ENCODE data around the gene GPR180. TPM values are rescaled to one million over a fixed set of nuclear protein-coding genes. Genes with fewer than 3 reads are reported as not detected.

Gene GPR180
- polyA plus RNA-seq, 3 donors = 1.0 to 1.1 (median 1.0) TPM

DNA sequence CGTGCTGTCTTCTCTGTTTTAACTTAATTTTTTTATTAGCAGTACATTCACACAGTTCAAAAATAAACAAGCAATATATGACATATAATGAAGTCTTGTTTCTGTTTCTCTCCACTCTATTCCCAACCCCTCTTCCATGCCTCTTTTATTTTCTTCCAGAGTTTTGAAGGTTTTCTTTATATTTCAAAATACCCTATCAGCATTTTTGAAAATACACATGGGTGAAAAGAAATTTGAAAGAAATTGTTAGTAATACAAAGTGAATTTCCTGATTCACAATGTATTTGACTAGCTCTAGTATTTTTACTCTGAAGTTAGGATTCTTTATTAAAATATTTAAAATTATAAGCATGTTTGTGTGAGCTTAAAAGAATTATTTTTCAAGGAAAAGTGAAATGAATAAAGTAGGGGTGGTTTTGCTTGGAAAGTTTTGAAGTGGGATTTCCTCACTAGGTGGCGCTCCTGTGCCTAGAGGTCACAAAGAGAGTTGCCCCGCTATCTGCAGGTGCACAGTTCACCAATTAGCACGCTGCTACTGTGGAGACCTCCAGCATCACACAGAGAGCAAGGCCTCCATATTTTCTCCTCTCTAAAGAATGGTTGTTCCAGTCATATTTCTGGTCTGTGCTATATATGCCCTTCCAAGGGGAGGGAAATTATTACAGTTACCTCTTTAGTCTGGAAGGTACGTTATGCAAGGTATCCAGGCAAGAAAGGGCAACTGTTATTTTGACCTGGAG, 73.1 kb downstream of the GPR180 start:
- no peaks in the 10 kb centered on the region for H3K79me2 ChIP-seq (ENCODE audit: insufficient read depth, low read length)
- Mint-ChIP-seq H3K36me3 (no peaks in the 10 kb centered on the region), H3K4me1 (no peaks in the 10 kb centered on the region), H3K27ac (no peak overlapping the region), H3K27me3 (ENCODE audit: low read depth in 3 of 3) (peaks cover 7 to 22% (median 7%) of the 10 kb centered on the region in 3 donors), H3K9me3 (peaks cover 0 to 4% (median 0%) of the 10 kb centered on the region in 7 donors), H3K4me3 (no peak overlapping the region)
- no peaks in the 10 kb centered on the region for H4K20me1 ChIP-seq (ENCODE audit: insufficient read depth, low read length)
- WGBS (ENCODE audit: insufficient coverage) = no CpG with 5 or more reads among the region's 5 CpGs
- peak in 2 of 3 donors; percentile 10 to 17 for DNase-seq
- no peak overlapping the region for H3K4me2 ChIP-seq (replicated peaks; ENCODE audit: extremely low read depth, low read length, poor library complexity, severe bottlenecking)
- no peaks in the 10 kb centered on the region for H3K36me3 ChIP-seq (replicated peaks in 1 of 2; ENCODE audit: control insufficient read depth in 1 of 2, insufficient read depth in 2 of 2, low read length in 2 of 2)
- no peak overlapping the region for H3K4me3 ChIP-seq (replicated peaks in 1 of 3; ENCODE audit: low read depth in 2 of 3, low read length in 3 of 3)
- TF ChIP-seq, protein P1, sequence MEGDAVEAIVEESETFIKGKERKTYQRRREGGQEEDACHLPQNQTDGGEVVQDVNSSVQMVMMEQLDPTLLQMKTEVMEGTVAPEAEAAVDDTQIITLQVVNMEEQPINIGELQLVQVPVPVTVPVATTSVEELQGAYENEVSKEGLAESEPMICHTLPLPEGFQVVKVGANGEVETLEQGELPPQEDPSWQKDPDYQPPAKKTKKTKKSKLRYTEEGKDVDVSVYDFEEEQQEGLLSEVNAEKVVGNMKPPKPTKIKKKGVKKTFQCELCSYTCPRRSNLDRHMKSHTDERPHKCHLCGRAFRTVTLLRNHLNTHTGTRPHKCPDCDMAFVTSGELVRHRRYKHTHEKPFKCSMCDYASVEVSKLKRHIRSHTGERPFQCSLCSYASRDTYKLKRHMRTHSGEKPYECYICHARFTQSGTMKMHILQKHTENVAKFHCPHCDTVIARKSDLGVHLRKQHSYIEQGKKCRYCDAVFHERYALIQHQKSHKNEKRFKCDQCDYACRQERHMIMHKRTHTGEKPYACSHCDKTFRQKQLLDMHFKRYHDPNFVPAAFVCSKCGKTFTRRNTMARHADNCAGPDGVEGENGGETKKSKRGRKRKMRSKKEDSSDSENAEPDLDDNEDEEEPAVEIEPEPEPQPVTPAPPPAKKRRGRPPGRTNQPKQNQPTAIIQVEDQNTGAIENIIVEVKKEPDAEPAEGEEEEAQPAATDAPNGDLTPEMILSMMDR (IDR thresholded peaks at IDR 0.05) = peak; percentile 82
- intact Hi-C loops (cut with micrococcal nuclease) = no loop called here
- no peaks in the 10 kb centered on the region for H3K9me3 ChIP-seq (replicated peaks in 1 of 2; ENCODE audit: control insufficient read depth in 1 of 2, insufficient read depth in 1 of 2, low read length in 2 of 2)
- no peak overlapping the region for H3K9ac ChIP-seq (ENCODE audit: insufficient read depth, low read length, poor library complexity, severe bottlenecking)
- H3K27ac ChIP-seq (ENCODE audit: low read depth in 1 of 2, low read length in 2 of 2) = no peak overlapping the region
- no peak overlapping the region for H2AFZ ChIP-seq (ENCODE audit: insufficient read depth, low read depth, low read length, poor library complexity, severe bottlenecking)
- H3K27me3 ChIP-seq (ENCODE audit: control insufficient read depth in 2 of 2, insufficient read depth in 2 of 2, low read length in 2 of 2) = peaks cover 2 to 6% of the 10 kb centered on the region in 2 donors
- H3K4me1 ChIP-seq (ENCODE audit: control insufficient read depth in 1 of 2, insufficient read depth in 2 of 2, low read length in 2 of 2) = no peaks in the 10 kb centered on the region

DNA sequence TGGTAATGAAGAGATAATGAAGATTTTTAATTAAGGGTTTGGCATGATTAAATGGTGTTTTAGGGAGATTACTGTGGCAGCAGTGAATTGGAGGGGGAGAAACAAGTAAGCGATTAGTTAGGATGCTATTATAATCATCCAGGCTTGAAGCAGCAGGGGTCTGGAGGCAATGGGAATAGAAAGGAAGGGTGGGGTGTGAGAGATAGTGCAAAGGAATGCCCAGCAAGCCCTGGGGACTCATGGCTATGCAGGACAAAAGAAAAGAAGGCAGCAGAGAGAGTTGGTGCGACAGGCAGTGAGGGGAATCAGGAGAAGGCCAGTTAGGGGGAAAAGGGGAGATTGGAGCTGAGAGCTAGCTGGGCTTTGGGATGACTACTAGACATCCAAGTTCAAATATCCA, 76.1 kb downstream of the GPR180 start:
- Mint-ChIP-seq H3K4me3 (no peak overlapping the region), H3K27ac (no peak overlapping the region), H3K4me1 (no peaks in the 10 kb centered on the region), H3K9me3 (peaks cover 0 to 4% (median 0%) of the 10 kb centered on the region in 7 donors), H3K36me3 (no peaks in the 10 kb centered on the region), H3K27me3 (ENCODE audit: low read depth in 3 of 3) (peaks cover 9 to 20% (median 10%) of the 10 kb centered on the region in 3 donors)
- Histone ChIP-seq H3K27ac (ENCODE audit: low read depth in 1 of 2, low read length in 2 of 2) (no peak overlapping the region), H4K20me1 (ENCODE audit: insufficient read depth, low read length) (no peaks in the 10 kb centered on the region), H3K9me3 (replicated peaks in 1 of 2; ENCODE audit: control insufficient read depth in 1 of 2, insufficient read depth in 1 of 2, low read length in 2 of 2) (no peaks in the 10 kb centered on the region), H3K4me1 (ENCODE audit: control insufficient read depth in 1 of 2, insufficient read depth in 2 of 2, low read length in 2 of 2) (no peaks in the 10 kb centered on the region), H2AFZ (ENCODE audit: insufficient read depth, low read depth, low read length, poor library complexity, severe bottlenecking) (no peak overlapping the region), H3K27me3 (ENCODE audit: control insufficient read depth in 2 of 2, insufficient read depth in 2 of 2, low read length in 2 of 2) (peaks cover 2 to 6% of the 10 kb centered on the region in 2 donors), H3K79me2 (ENCODE audit: insufficient read depth, low read length) (no peaks in the 10 kb centered on the region), H3K9ac (ENCODE audit: insufficient read depth, low read length, poor library complexity, severe bottlenecking) (no peak overlapping the region), H3K36me3 (replicated peaks in 1 of 2; ENCODE audit: control insufficient read depth in 1 of 2, insufficient read depth in 2 of 2, low read length in 2 of 2) (no peaks in the 10 kb centered on the region), H3K4me3 (replicated peaks in 1 of 3; ENCODE audit: low read depth in 2 of 3, low read length in 3 of 3) (no peak overlapping the region), H3K4me2 (replicated peaks; ENCODE audit: extremely low read depth, low read length, poor library complexity, severe bottlenecking) (no peak overlapping the region)
- TF ChIP-seq, protein P1 (IDR thresholded peaks at IDR 0.05) = no peak
- 94% methylated on average over 2 of the region's 2 CpGs for WGBS (ENCODE audit: insufficient coverage)
- intact Hi-C loops (cut with micrococcal nuclease) = no loop called here
- DNase-seq = no peak

All from CD14-positive monocyte (primary cell).